Fibroblast of villous mesenchyme (primary cell): ENCODE results near the gene TMEM80. TPM values are rescaled to one million over a fixed set of nuclear protein-coding genes. Genes with fewer than 3 reads are reported as not detected.

Source experiments
- DNase-seq: peaks from one replicate; pipeline ENCODE4 v3.0.0-alpha.2; 2010; ENCODE audit warnings: low read depth
- H3K4me3 ChIP-seq: 2 replicates; pipeline ENCODE4 v1.5.1; 2011; ENCODE audit warnings: low read depth, mild to moderate bottlenecking, low read length
- CTCF ChIP-seq: IDR thresholded peaks from 2 replicates; pipeline ENCODE4 v1.5.1; 2012; ENCODE audit warnings: low read depth, mild to moderate bottlenecking, low read length; ENCODE audit not compliant: insufficient read depth
- total RNA-seq: library from RNA; depleted of rRNA; stranded (reverse); fragments of >200 nt; gene quantifications from 2 replicates; pipeline ENCODE4 v1.2.3, GENCODE V29; 2012

Gene TMEM80
- total RNA-seq, 1 donor, result 13.0 TPM

- no peak for DNase-seq
- no peak for TF ChIP-seq CTCF
Observed at GRCh38 chr11:693887-694562, 1.6 kb upstream of the TMEM80 start.

GRCh38 chr11:694563-695287 lies 891 bp upstream of the TMEM80 start, which contains the start of gene DEAF1:
DEAF1 (minus strand) TSS chr11:695222; CDS start chr11:695047, 175 bp downstream.
- peak within 1 kb of the TSS; percentile 71 for H3K4me3 ChIP-seq
- no peak for TF ChIP-seq CTCF
- DNase-seq, result peak; percentile 98

More at GRCh38 chr11:693887-694562, 1.6 kb upstream of the TMEM80 start:
- peak overlapping the region; percentile 71 for H3K4me3 ChIP-seq

- H3K4me3 ChIP-seq, result peak overlapping the region; percentile 71
- no peak for DNase-seq
- no peak for TF ChIP-seq CTCF
Observed at GRCh38 chr11:695288-695537, 403 bp upstream of the TMEM80 start.

- no peak for TF ChIP-seq CTCF
- DNase-seq, result peak; percentile 85
- H3K4me3 ChIP-seq, result no peak overlapping the region
Observed at GRCh38 chr11:696955-697491, 1.4 kb downstream of the TMEM80 start.

GRCh38 chr11:697811-698311 lies 2.2 kb downstream of the TMEM80 start:
- peak; percentile 16 for DNase-seq
- H3K4me3 ChIP-seq, result no peak overlapping the region
- TF ChIP-seq CTCF, result no peak

- H3K4me3 ChIP-seq, result no peak overlapping the region
- no peak for DNase-seq
- TF ChIP-seq CTCF, result no peak
Observed at GRCh38 chr11:698493-699115, 3.0 kb downstream of the TMEM80 start.
